ENCODE measurements around the gene PHETA2. TPM values are rescaled to one million over a fixed set of nuclear protein-coding genes. Genes with fewer than 3 reads are reported as not detected.
A peak's percentile ranks its signal among the peaks of the same experiment; 100 is the strongest.
"Not testable (repeated sequence)": the region's sequence is repeated elsewhere in the genome, so short reads cannot be mapped to it uniquely, and the experiment has no call there.

Gene PHETA2
- total RNA-seq, 4 donors from 2014 or later = 5.8 to 14.6 (median 7.6) TPM

DNA sequence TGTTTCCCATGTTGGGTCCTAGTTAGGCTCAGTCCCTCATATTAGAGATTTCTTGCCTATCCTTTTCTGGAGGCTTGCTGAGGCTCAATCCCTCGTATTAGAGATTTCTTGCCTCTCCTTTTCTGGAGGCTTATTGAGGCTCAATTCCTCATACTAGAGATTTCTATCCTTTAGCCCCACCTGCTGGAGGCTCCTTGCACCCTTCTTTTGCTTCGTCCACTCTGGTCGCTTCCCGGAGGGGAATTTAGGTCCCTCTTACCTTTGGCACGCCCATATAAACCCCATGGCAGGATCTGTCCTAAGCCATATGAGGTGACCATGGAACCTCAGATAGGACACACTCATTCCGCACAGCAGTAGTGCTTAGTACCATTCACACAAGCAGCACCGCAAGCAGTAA lies 40.7 kb downstream of the PHETA2 start:
- no peak overlapping the region for H3K4me3 ChIP-seq
- H3K36me3 ChIP-seq = peaks cover 0 to 5% (median 0%) of the 10 kb centered on the region in 3 donors
- peaks cover 0 to 18% (median 2%) of the 10 kb centered on the region in 4 donors for H3K9me3 ChIP-seq
- H3K4me1 ChIP-seq = no peaks in the 10 kb centered on the region
- TF ChIP-seq, protein P1, sequence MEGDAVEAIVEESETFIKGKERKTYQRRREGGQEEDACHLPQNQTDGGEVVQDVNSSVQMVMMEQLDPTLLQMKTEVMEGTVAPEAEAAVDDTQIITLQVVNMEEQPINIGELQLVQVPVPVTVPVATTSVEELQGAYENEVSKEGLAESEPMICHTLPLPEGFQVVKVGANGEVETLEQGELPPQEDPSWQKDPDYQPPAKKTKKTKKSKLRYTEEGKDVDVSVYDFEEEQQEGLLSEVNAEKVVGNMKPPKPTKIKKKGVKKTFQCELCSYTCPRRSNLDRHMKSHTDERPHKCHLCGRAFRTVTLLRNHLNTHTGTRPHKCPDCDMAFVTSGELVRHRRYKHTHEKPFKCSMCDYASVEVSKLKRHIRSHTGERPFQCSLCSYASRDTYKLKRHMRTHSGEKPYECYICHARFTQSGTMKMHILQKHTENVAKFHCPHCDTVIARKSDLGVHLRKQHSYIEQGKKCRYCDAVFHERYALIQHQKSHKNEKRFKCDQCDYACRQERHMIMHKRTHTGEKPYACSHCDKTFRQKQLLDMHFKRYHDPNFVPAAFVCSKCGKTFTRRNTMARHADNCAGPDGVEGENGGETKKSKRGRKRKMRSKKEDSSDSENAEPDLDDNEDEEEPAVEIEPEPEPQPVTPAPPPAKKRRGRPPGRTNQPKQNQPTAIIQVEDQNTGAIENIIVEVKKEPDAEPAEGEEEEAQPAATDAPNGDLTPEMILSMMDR (IDR thresholded peaks at IDR 0.05) = peak in 2 of 6 experiments; percentile 6 to 10
- no peak for TF ChIP-seq POLR2A (IDR thresholded peaks at IDR 0.05)
- H3K27ac ChIP-seq = no peak overlapping the region
- no peaks in the 10 kb centered on the region for H3K27me3 ChIP-seq
- no peak for DNase-seq

DNA sequence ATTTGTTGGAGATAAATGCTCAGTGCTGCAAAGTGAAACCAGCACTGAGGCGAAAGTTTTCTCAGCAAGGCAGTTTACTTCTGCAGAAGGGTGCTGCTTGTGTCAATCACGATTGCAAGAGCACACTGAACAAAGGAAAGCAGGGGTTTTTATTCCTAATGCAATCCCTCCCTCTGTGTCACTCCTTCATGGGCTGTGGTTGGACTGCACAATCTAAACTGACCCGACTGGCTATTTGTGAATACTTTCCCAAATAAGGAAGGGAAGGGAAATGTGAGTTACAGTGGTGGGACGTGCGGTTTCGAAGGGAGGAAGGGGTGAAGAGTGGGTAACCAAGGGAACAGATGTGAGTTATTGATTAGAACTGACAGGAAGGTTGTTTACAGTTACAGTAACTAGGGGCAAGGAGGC lies 41.4 kb downstream of the PHETA2 start:
- H3K9me3 ChIP-seq = peaks cover 0 to 18% (median 2%) of the 10 kb centered on the region in 4 donors
- H3K4me3 ChIP-seq, H3K4me1 ChIP-seq, DNase-seq, H3K36me3 ChIP-seq, H3K27me3 ChIP-seq, H3K27ac ChIP-seq: not testable (repeated sequence)

DNA sequence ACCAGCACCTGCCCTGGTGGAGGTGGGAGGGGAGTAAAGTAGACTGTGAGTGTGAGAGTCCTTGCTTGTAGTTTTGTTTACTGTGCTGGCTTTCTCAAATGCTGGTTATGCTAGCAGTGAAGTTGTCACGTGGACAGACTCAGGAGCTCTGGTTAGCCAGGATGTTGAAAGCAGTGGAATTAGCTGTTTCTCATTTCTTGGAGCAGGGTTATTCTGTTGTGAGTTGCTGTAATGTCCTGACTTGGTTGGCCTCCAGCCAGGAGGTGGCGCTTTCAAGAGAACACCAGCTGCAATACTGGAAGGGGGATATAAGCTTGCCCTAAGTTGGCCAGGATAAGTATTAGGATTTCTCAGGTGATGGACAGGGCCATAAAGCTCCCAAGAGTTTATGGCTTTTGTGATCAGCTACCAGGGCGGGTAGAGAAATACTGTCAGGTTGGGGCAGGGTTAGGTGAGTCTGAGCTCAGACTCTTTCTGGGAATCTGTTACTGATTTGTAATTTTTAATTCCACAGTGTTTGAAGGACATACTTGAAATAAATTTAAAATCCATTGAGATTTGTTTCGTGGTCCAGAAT lies 42.9 kb downstream of the PHETA2 start:
- peaks cover 0 to 5% (median 0%) of the 10 kb centered on the region in 4 donors for H3K4me1 ChIP-seq
- DNase-seq = no peak
- no peaks in the 10 kb centered on the region for H3K36me3 ChIP-seq
- H3K4me3 ChIP-seq = no peak overlapping the region
- no peaks in the 10 kb centered on the region for H3K27me3 ChIP-seq
- H3K9me3 ChIP-seq = peaks cover 0 to 18% (median 2%) of the 10 kb centered on the region in 4 donors
- H3K27ac ChIP-seq = no peak overlapping the region
- no peak for TF ChIP-seq POLR2A (IDR thresholded peaks at IDR 0.05)
- TF ChIP-seq, protein P1 (IDR thresholded peaks at IDR 0.05) = peak in 3 of 6 experiments; percentile 8 to 17 (median 16)

DNA sequence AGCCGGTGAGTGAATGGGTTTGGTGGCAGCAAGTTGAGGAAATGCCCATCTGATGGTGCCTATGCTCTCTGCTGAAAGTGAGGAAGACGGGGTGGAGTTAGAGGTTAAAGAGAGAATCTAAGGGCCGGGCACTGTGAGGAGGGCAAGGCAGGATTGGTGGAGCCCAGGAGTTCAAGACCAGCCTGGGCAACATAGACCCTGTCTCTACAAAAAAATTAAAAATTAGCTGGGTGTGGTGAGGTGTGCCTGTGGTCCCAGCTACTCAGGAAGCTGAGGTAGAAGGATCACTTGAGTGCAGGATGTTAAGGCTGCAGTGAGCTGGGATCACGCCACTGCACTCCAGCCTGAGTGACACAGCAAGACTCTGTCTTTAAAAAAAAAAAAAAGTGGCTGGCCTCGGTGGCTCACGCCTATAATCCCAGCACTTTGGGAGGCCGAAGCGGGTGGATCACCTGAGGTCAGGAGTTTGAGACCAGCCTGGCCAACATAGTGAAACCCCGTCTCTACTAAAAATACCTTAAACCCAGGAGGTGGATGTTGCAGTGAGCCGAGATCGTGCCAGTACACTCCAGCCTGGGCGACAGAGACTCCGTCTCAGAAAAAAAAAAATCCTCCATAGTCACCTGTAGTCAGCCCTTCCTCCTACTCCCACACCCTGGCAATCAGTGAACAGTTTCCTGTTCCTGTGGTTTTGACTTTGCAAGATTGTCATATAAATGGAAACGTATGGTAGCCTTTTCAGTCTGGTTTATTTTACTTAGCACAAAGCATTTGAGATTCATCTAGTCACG lies 46.4 kb downstream of the PHETA2 start:
- Histone ChIP-seq H3K27ac (peak overlapping the region in 1 of 4 donors; percentile 25), H3K4me3 (peak overlapping the region in 1 of 4 donors; percentile 3)
- H3K9me3 ChIP-seq, H3K36me3 ChIP-seq, H3K27me3 ChIP-seq, H3K4me1 ChIP-seq, DNase-seq: not testable (repeated sequence)

DNA sequence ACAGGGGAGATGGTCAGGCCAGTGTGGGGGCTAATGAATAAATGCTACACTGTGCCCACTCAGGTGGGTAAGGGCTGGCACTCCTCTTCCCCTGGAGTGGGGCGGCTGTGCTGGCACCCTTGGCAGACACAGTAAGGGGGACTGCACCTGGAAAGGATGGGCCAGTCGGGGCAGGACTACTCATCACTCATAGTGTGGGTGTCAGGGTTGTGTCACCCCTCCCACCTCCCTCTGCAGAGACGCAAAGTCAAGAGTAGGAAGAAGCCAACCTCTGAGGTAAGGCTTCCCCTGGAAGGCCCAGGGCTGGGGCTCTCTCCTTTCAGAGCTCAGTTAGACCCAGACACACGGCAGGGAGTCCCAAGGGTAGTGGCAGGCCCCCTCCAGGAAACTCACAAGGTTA lies 49.5 kb downstream of the PHETA2 start:
- not testable (repeated sequence) for H3K27ac ChIP-seq, DNase-seq, H3K9me3 ChIP-seq

DNA sequence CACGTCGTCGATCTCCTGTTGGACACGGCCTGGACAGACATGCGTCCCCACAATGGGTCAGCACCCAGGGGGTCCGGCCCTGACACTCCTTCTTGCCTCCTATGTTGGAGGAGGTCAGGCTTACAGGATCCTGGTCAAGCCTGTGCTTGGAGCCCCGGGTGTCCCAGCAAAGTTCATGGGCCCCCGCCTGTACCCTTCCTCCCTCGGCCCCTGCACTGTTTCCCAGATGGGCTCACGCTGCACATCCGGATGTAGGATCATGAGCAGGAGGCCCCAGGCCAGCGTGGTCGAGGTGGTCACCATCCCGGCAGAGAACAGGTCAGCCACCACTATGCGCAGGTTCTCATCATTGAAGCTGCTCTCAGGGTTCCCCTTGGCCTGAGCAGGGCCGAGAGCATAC lies 53.6 kb downstream of the PHETA2 start:
- TF ChIP-seq POLR2A (IDR thresholded peaks at IDR 0.05) = no peak
- TF ChIP-seq, protein P1 (IDR thresholded peaks at IDR 0.05) = no peak

More for the DNA sequence above, 49.5 kb downstream of the PHETA2 start:
- not testable (repeated sequence) for H3K27me3 ChIP-seq, H3K36me3 ChIP-seq, H3K4me1 ChIP-seq, H3K4me3 ChIP-seq

DNA sequence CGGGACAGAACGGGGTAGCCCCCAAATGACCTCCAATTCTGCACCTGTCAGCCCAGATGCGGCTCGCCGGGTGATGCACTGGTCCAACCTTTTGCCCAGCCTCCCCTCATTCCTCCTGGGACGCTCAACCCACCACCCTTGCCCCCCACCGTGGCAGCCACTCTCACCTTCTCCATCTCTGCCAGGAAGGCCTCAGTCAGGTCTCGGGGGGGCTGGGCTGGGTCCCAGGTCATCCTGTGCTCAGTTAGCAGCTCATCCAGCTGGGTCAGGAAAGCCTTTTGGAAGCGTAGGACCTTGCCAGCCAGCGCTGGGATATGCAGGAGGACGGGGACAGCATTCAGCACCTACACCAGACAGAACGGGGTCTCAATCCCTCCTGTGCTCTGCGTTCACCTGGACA lies 54.0 kb downstream of the PHETA2 start:
- DNase-seq = peak in 1 of 3 donors; percentile 39
- H3K27ac ChIP-seq = not testable (repeated sequence)

More for the DNA sequence above, 53.6 kb downstream of the PHETA2 start:
- H3K4me1 ChIP-seq = peaks cover 0 to 7% (median 2%) of the 10 kb centered on the region in 4 donors
- DNase-seq = peak in 1 of 3 donors; percentile 40
- no peak overlapping the region for H3K4me3 ChIP-seq
- H3K9me3 ChIP-seq = no peaks in the 10 kb centered on the region
- H3K27me3 ChIP-seq = no peaks in the 10 kb centered on the region
- H3K36me3 ChIP-seq = no peaks in the 10 kb centered on the region
- no peak overlapping the region for H3K27ac ChIP-seq

More for the DNA sequence above, 54.0 kb downstream of the PHETA2 start:
- H3K4me1 ChIP-seq, H3K36me3 ChIP-seq, H3K4me3 ChIP-seq, H3K27me3 ChIP-seq, H3K9me3 ChIP-seq: not testable (repeated sequence)

Small RNAs within 50 kb of the gene (small RNA-seq; reads per million reads assigned to genes)
- gene SNORD13P1 = 0 reads per million in 2 donors

Other genes starting within 250 kb of the PHETA2 start
- 100 to 1,000 TPM in 3 of 4 donors, 10 to 100 TPM in 1; 66.0 to 221 (median 144) TPM for gene SREBF2, start 241.1 kb upstream of the PHETA2 start, total RNA-seq
- not detected for gene SHISA8, start 159.2 kb upstream of the PHETA2 start, total RNA-seq
- 10 to 100 TPM in 1 of 4 donors, 1 to 10 TPM in 2, under 1 TPM in 1; 0.35 to 52.8 (median 3.2) TPM for gene TNFRSF13C, start 147.4 kb upstream of the PHETA2 start, total RNA-seq
- gene CENPM, start 127.1 kb upstream of the PHETA2 start, total RNA-seq = 10 to 100 TPM; 14.2 to 71.0 (median 17.8) TPM
- gene SEPTIN3, start 104.8 kb upstream of the PHETA2 start, total RNA-seq = not detected
- gene WBP2NL, start 75.5 kb upstream of the PHETA2 start, total RNA-seq = 1 to 10 TPM; 2.1 to 4.0 (median 3.4) TPM
- gene NAGA, start 3.4 kb upstream of the PHETA2 start, total RNA-seq = 100 to 1,000 TPM in 1 of 4 donors, 10 to 100 TPM in 3; 31.4 to 102 (median 86.9) TPM
- 10 to 100 TPM in 3 of 4 donors, 1 to 10 TPM in 1; 9.9 to 18.2 (median 17.0) TPM for gene SMDT1, start 5.5 kb downstream of the PHETA2 start, total RNA-seq
- 10 to 100 TPM; 57.2 to 88.1 (median 61.0) TPM for gene NDUFA6, start 16.5 kb downstream of the PHETA2 start, total RNA-seq
- 100 to 1,000 TPM in 2 of 4 donors, 10 to 100 TPM in 2; 18.2 to 329 (median 117) TPM for gene CYP2D6, start 56.6 kb downstream of the PHETA2 start, total RNA-seq
- 10 to 100 TPM; 43.8 to 75.1 (median 59.5) TPM for gene TCF20, start 196.4 kb downstream of the PHETA2 start, total RNA-seq